Measurements from ENCODE around the gene MTF1.
"Not testable (repeated sequence)": the region's sequence is repeated elsewhere in the genome, so short reads cannot be mapped to it uniquely, and the experiment has no call there.

The MTF1 gene

DNA sequence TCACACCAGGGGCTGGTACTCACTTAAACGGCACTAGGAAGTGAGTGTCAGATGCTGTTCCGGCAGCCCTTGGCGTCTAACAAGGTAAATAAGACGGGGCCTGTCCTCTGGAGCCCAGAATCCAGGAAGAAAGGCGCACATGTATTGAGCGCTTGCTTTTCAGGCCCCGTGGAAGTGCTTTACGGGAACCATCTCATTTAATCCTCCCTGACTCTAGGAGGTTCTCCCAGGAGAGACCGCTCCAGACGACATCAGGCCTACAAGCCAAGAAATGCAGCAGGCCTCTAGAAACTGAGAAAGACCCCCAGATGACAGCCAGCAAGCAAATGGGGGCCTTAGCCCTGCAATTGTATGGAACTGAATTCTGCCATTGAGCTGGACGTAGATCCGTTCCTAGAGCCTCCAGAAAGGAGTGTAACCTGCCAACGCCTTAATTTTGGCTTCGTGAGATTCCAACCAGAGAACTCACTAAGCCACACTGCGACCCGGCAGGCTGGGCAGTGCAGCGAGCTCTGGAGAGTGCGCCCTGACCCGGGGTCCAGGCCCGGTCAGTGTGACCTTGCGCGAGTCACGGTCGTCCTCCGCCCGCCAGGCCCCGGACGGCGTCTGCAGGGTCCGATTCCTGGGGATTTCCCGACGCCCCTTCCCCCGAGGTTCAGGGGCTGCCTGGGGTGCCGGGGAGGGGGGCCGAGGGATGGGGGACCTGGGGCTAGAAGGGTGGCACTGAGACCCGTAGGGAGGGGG, 66.3 kb downstream of the MTF1 start:
- no peak for DNase-seq (ENCODE audit: low spot score)

DNA sequence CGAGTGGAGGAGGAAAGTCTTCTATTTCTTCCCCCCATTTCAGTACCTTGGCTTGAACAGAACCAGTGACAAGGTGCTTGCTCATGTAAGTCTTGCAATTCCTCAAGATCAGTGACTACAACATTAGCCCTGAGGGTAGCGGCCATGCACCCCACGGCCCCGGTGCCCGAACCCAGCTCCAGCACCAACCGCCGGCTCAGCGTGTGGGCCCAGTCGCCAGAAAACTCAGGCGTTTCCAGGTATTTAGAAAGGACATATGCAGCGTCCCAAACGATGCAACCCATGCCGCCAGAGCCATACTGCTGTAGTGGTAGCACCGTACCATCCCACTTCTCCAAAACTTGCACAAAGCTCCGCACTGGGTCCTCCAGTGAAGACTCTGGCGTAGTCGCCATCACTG, 76.9 kb downstream of the MTF1 start:
- DNase-seq (ENCODE audit: low spot score) = no peak

DNA sequence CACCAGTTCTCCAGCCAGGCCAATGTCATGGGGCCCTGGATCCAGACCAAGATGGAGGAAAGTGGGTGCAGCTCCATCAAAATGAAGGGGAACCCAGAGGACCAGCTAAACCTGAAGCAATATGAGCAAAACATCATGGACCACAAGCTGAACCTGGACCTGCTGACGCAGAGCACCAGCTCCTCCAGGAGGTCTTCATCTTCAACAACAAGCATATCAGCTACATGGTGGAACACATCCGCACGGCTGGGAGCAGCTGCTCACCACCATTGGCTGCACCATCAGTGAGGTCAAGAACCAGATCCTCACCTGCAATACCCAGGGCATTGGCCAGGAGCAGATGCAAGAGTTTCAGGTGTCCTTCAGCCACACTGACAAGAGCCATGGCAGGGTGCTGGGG, 80.7 kb downstream of the MTF1 start:
- DNase-seq (ENCODE audit: low spot score) = no peak

DNA sequence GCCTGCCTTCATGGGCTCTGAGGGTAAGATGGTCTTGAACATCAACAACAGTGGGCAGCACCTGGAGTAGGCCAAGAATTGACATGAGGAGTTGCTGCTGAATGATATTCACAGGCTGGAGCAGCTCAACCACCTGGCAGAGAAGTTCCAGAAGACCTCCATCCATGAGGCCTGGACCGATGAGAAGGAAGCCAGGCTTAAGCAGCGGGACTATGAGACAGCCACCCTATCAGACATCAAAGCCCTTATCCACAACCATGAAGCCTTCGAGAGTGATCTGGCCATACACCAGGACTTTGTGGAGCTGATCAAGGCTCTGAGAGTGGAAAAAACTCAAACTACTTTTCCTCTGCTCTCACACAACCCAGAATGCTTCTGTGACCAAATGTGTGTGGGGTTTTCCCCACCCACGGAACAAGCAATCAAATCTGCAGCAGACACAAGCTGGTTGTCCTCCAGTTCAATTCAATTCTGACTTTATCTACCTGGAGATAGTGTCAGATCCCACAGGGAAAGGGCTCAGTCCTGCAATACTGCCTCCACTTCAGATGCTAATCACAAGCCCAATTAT, 82.4 kb downstream of the MTF1 start:
- DNase-seq (ENCODE audit: low spot score) = no peak

DNA sequence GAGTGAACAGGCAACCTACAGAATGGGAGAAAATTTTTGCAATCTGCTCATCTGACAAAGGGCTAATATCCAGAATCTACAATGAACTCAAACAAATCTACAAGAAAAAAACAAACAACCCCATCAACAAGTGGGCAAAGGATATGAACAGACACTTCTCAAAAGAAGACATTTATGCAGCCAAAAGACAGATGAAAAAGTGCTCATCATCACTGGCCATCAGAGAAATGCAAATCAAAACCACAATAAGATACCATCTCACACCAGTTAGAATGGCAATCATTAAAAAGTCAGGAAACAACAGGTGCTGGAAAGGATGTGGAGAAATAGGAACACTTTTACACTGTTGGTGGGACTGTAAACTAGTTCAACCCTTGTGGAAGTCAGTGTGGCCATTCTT, 88.0 kb downstream of the MTF1 start:
- DNase-seq (ENCODE audit: low spot score) = not testable (repeated sequence)

DNA sequence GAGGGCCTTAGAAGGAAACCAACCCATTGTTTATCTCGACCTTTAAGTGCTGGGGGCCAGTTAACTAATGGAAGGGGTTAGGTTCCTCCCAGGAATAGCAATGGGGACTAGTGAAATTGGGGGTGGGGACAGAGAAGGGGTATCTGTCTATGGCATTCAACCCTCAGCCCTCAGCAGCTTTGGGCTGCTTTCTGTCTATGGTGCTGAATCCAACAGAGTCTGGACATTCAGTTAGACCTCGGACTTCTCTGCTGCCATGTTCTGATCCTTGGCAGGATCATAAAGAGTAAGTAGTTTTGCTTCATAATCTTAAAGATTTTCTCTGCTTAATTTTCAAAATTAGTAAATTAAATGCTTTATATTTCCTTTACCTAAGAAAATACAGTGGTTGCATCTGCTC, 91.9 kb downstream of the MTF1 start:
- DNase-seq (ENCODE audit: low spot score) = no peak

DNA sequence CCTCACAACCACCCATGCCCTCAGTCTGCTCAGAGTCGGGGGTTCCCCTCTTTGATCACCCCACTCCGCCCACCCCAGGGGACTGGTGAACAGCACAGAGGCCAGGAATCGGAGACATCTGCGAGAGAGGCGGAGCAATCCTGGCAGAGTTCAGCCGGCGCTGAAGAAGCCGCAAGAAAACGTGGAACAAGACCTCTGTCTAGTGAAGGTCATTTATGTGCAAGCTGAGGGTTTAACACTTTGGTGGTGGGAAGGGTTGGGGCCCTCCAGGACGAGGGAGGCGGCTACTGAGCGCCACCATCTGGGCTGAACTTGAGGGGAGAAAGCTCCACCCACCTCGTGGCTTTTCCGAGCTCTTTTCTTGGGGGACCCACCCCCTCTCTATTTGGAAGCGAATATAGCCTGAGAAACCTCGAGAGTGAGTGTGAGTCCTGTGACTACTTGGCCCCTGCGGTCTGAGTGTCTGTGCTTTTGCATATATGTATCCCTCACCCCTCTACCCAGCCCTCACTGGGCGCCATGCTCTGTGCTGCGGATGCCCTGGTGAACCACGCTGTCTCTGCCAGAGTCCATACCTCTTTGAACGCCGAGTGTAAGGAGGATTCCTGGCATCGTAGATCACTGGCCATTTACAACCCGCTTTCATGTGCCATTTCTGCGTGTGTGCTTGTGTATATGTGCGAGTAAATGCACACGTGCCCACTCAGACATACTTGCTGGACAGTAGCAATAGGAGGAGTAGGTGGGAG, 93.3 kb downstream of the MTF1 start:
- no peak for DNase-seq (ENCODE audit: low spot score)

DNA sequence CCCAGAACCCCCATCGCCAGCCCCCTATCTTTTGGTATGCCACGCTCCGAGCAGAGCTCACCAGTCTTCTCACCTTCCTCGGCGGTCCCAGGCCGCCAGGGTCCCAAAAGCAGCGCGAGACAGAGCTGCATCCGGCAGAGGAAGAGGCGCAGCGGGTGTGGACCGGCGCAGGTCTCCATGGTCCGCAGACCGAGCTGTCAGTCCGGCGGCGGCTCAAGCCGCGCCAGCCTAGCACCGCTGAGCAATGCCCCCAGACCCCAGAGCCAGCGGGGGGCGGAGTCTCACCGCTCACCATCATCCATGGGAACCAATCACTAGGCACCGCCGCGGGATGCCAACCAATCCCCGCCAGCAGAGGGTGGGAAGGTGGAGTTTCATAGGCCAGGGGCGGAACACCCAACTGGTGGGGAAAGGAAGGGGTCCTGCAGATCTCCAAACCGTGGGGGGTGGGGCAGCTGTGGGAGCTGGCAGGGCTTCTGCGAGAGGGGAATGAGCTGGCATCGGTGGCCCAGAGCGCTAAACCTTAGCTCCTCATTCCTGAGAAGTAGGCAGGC, 94.4 kb downstream of the MTF1 start, which contains the start of gene EPHA10:
EPHA10 (minus strand) TSS at position 233 of the 554 bp plus-strand sequence; CDS start at position 179, 54 bp downstream.
- no peak for DNase-seq (ENCODE audit: low spot score)

DNA sequence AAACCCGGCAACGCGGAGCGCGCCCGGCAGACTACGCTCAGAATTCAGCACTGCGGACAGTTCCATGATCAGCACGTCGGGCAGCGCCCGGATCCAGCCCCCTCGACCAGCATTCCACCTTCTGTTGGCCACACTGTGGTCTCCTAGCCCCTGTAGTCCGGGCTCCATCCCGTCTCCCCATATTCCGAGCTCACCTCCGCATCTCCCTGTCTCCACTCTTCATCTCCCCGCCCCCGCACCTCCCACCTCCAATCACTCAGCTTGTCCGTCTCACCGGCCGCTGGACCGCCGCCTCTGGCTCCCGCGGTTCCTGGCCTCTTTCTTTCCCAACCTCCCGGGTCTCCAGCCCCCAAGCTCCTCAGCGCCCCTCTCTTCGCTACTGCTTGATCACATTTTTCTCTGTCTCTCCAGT, 95.0 kb downstream of the MTF1 start:
- DNase-seq (ENCODE audit: low spot score) = no peak

DNA sequence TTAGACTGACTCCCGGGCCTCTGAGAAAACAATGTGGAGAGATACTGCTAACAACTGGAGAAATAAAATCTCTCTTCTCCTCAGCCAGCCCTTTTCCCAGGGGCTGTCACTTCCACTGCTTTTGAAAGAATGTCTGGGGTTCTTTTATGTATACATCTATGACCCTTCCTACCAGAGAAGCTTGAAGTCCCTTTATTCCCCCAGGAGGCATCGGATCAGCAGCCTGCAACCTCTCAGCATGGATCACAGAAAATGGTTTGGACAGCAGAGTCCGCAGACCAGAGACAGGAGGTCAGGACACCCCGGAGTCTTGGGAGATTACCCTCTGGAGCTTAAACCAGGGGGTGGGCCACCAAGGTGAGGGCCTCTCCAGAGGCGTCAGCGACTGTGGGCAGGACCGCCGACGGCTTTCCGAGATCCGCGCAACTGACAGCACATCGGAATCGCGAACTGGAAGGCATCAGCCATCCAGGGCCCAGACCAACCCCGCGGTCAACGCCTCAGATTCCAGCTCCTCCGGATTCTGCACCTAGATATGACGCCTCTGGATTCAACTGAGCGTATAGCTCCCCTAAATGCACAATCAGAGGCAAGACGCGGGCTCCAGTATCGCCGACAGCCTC, 95.5 kb downstream of the MTF1 start:
- no peak for DNase-seq (ENCODE audit: low spot score)

DNA sequence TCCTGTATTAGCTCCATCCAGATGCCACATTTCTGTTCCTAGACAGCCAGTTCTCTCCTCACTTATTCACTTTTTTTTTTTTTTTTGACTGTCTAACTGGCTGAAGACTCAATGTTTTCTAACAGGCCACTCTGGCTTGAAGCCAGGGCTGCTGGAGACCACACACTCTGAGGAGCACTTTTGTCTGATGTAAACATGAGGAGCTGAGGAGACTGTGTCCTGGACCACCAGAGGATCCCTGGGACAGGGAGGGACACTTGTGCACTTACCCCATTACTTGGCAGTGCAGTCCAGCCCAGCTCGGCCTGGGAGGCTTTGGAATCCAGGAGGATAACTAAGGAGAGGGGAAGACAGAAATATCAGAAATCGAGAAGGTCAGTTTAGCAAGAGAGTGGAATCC, 96.9 kb downstream of the MTF1 start:
- no peak for DNase-seq (ENCODE audit: low spot score)

DNA sequence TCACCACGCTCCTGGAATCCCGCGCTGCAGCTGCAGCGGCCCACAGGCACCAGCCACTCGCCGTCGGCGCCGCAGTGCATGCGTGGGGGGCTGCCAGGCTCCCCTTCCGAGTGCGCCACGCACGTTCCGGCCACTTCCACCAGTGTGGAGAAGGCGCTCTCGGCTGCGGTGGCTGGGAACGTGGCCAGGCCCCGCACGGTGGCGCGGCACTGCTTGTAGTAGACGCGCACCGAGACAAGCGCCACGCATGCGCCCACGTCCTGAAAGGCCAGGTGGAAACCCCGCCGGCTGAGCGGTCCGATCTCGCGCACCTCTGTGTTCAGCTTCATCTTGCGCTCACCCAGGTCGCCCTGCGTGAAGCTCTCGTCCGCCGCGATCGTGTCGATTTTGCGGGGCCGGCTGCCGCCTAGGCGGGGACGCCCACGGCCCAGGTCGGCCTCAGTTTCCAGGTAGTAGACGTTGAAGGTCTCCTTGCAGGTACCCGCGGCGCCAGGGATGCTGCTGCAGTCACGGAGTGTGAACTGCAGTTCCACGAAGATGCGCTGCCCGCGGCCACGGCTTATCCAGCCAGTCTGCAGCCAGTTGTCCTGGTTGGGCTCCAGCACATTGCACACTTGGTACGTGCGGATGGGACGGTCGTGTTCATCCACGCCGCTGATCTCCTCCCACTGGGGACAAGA, 97.8 kb downstream of the MTF1 start:
- no peak for DNase-seq (ENCODE audit: low spot score)

Measured in CD4-positive, alpha-beta T cell treated with Interleukin-6 at 100 ng/mL for 8 hours (primary cell).